Neural cell (in vitro differentiated cells): ENCODE results near the gene ENOX1. TPM values are rescaled to one million over a fixed set of nuclear protein-coding genes. Genes with fewer than 3 reads are reported as not detected.

Experiments
- H2AFZ ChIP-seq: fragments of 200-600, 300-800 bp; sonication (generic), shearing (Covaris generic); 2 replicates; pipeline ENCODE4 v1.6.0; 2014; ENCODE audit warnings: low read depth, mild to moderate bottlenecking, antibody characterized with exemption, low read length, moderate library complexity
- H3F3A ChIP-seq: fragments of 200-600 bp; shearing (Covaris generic); 2 replicates; pipeline ENCODE4 v1.6.1; 2016; ENCODE audit warnings: mild to moderate bottlenecking, moderate library complexity, mixed read lengths, antibody characterized with exemption, low read length; ENCODE audit not compliant: insufficient read depth, poor library complexity, severe bottlenecking
- H3K27ac ChIP-seq: fragments of 200-600, 300-800 bp; sonication (generic), shearing (Covaris generic); 2 replicates; pipeline ENCODE4 v1.5.1; 2014; ENCODE audit warnings: mild to moderate bottlenecking, low read length, moderate library complexity
- H3K27me3 ChIP-seq: fragments of 300-800, 200-600 bp; sonication (generic), shearing (Covaris generic); 2 replicates; pipeline ENCODE4 v1.6.0; 2014; ENCODE audit warnings: mild to moderate bottlenecking, low read depth, low read length, moderate library complexity; ENCODE audit not compliant: insufficient read depth
- H3K36me3 ChIP-seq: fragments of 300-800, 200-600 bp; sonication (generic), shearing (Covaris generic); 2 replicates; pipeline ENCODE4 v1.5.1; 2014; ENCODE audit warnings: mild to moderate bottlenecking, antibody characterized with exemption, low read length, moderate library complexity; ENCODE audit not compliant: insufficient read depth
- H3K4me2 ChIP-seq: fragments of 300-800, 200-600 bp; sonication (generic), shearing (Covaris generic); 2 replicates; pipeline ENCODE4 v1.6.0; 2014; ENCODE audit warnings: mild to moderate bottlenecking, low read length
- H3K4me3 ChIP-seq: fragments of 300-800, 200-600 bp; sonication (generic), shearing (Covaris generic); 2 replicates; pipeline ENCODE4 v1.5.1; 2014; ENCODE audit warnings: mild to moderate bottlenecking, low read length, moderate library complexity
- H3K79me2 ChIP-seq: fragments of 200-600 bp; shearing (Covaris generic); replicated peaks from 2 replicates; pipeline ENCODE4 v1.6.0; 2014; ENCODE audit warnings: mild to moderate bottlenecking, low read length, moderate library complexity; ENCODE audit not compliant: insufficient read depth
- H3K9ac ChIP-seq: fragments of 300-800, 200-600 bp; sonication (generic), shearing (Covaris generic); 2 replicates; pipeline ENCODE4 v1.6.1; 2016; ENCODE audit warnings: mild to moderate bottlenecking, low read length, mixed read lengths
- H3K9me2 ChIP-seq: fragments of 200-600 bp; shearing (Covaris generic); 2 replicates; pipeline ENCODE4 v1.6.1; 2016; ENCODE audit warnings: mild to moderate bottlenecking, low read length, mixed read lengths; ENCODE audit not compliant: insufficient read depth
- H3K9me3 ChIP-seq: fragments of 200-600, 300-800 bp; sonication (generic), shearing (Covaris generic); 2 replicates; pipeline ENCODE4 v1.6.1; 2016; ENCODE audit warnings: mild to moderate bottlenecking, mixed run types, low read length, moderate library complexity, mixed read lengths
- H4K20me1 ChIP-seq: fragments of 200-600 bp; shearing (Covaris generic); 2 replicates; pipeline ENCODE4 v1.6.1; 2016; ENCODE audit warnings: mild to moderate bottlenecking, mixed run types; ENCODE audit not compliant: insufficient read depth
- CTCF ChIP-seq: fragments of 450-650 bp; IDR thresholded peaks from 2 replicates; pipeline ENCODE4 v1.5.1; 2014; ENCODE audit warnings: antibody characterized with exemption, mild to moderate bottlenecking, moderate library complexity; ENCODE audit not compliant: poor library complexity, severe bottlenecking
- EP300 ChIP-seq: fragments of 450-650 bp; conservative IDR thresholded peaks from 2 replicates; pipeline ENCODE4 v1.6.1; 2014; ENCODE audit warnings: antibody characterized with exemption, mild to moderate bottlenecking, moderate library complexity; ENCODE audit not compliant: poor library complexity, severe bottlenecking
- EZH2 ChIP-seq: fragments of 200-600, 300-800 bp; shearing (Covaris generic), sonication (generic); IDR thresholded peaks from 2 replicates; pipeline ENCODE4 v1.6.1; 2014; ENCODE audit warnings: antibody characterized with exemption, low read length, borderline replicate concordance, mild to moderate bottlenecking; ENCODE audit not compliant: insufficient read depth, poor library complexity, severe bottlenecking
- MXI1 ChIP-seq: fragments of 450-650 bp; conservative IDR thresholded peaks from 2 replicates; pipeline ENCODE4 v1.6.1; 2014; ENCODE audit warnings: antibody characterized with exemption, mild to moderate bottlenecking; ENCODE audit not compliant: poor library complexity, severe bottlenecking
- POLR2AphosphoS5 ChIP-seq: IDR thresholded peaks from 2 replicates; pipeline ENCODE4 v1.6.1; 2012
- RAD21 ChIP-seq: fragments of 450-650 bp; conservative IDR thresholded peaks from 2 replicates; pipeline ENCODE4 v1.6.1; 2014; ENCODE audit warnings: antibody characterized with exemption, mild to moderate bottlenecking, moderate library complexity
- REST ChIP-seq: IDR thresholded peaks from 2 replicates; pipeline ENCODE4 v1.6.1; 2012; ENCODE audit warnings: borderline replicate concordance
- SMC3 ChIP-seq: fragments of 450-650 bp; conservative IDR thresholded peaks from 2 replicates; pipeline ENCODE4 v1.6.1; 2014; ENCODE audit warnings: antibody characterized with exemption, mild to moderate bottlenecking, moderate library complexity; ENCODE audit not compliant: poor library complexity
- TAF1 ChIP-seq: IDR thresholded peaks from 2 replicates; pipeline ENCODE4 v1.6.1; 2012; ENCODE audit warnings: low read depth
- polyA plus RNA-seq: library from polyadenylated mRNA; depleted of rRNA; stranded (reverse); fragments of >200 nt; gene quantifications from 2 replicates; pipeline ENCODE4 v1.2.3, GENCODE V29; 2014

ENOX1 gene
- polyA plus RNA-seq, 1 donor from 2014 or later: 42.6 TPM

GRCh38 chr13:43512221-43512620 is 274.6 kb downstream of the ENOX1 start:
- no peaks in the 10 kb centered on the region for H3K9me3 ChIP-seq
- no peak overlapping the region for H3K9ac ChIP-seq
- no peak overlapping the region for H3K4me3 ChIP-seq
- TF ChIP-seq EP300 (no peak), SMC3 (no peak), CTCF (no peak), TAF1 (no peak), MXI1 (no peak), POLR2AphosphoS5 (no peak), REST (no peak), EZH2 (no peak), RAD21 (no peak)
- H4K20me1 ChIP-seq: no peaks in the 10 kb centered on the region
- no peaks in the 10 kb centered on the region for H3F3A ChIP-seq
- H3K36me3 ChIP-seq: no peaks in the 10 kb centered on the region
- no peak overlapping the region for H2AFZ ChIP-seq
- no peaks in the 10 kb centered on the region for H3K79me2 ChIP-seq
- H3K27me3 ChIP-seq: no peaks in the 10 kb centered on the region
- H3K27ac ChIP-seq: no peak overlapping the region
- H3K9me2 ChIP-seq: no peaks in the 10 kb centered on the region
- no peak overlapping the region for H3K4me2 ChIP-seq

DNA sequence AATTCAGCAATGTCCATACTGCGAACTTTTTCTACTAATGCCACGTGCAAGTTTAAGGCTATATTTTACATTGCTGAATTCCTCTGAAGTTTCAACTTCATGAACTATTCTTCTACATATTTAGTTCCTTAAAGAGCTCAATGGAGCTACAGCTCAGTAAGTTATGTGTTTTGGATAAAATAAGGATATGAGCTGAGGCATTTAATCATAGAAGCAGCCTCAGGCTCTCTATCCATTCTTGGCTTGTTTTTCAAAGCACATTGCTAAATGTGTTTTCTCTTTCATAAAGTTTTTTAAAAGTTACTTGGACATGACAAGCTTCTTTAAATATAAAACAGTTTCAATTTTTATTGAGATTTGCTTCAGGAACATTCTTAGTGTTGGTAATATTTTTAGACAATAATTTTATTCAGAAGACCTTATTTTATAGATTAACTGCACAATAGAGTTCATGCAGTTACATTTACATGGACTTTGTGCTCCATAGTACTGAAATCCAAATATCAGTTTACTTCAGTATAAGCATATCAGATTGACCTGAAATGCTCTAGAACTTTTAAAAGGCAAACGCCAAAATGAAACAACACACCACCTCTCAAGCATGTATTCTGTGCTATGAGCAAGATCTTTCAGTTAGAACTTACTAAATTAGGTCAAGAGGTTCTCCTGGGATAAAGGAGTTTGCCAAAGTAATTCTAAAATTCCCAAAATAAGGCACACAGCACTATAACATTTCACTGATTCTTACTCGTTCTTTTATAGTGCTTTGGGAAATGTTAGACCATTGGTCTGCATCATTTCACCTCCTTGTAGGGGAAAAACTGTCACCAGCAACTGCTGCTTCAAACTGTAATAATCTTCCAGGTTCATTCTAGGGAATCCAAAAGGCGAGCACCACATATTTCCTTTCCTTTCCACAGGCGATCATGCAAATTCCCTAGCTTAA is 275.5 kb downstream of the ENOX1 start:
- Histone ChIP-seq H3K9me3 (no peaks in the 10 kb centered on the region), H3K4me3 (no peak overlapping the region), H2AFZ (no peak overlapping the region), H3K27ac (no peak overlapping the region), H4K20me1 (no peaks in the 10 kb centered on the region), H3K4me2 (no peak overlapping the region), H3F3A (no peaks in the 10 kb centered on the region), H3K9me2 (no peaks in the 10 kb centered on the region), H3K9ac (no peak overlapping the region), H3K27me3 (no peaks in the 10 kb centered on the region), H3K79me2 (no peaks in the 10 kb centered on the region), H3K36me3 (no peaks in the 10 kb centered on the region)
- TF ChIP-seq EP300 (no peak), REST (no peak)
